Upper lobe of left lung (tissue), 6 donors: ENCODE data around the gene LSR. TPM values are rescaled to one million over a fixed set of nuclear protein-coding genes. Genes with fewer than 3 reads are reported as not detected.

Experiments used
- ATAC-seq, 2 donors: fragments of 200-7000 bp; cut with Tn5 transposase; one replicate each; pipeline ENCODE4 v1.9.1; 2022; ENCODE audit warnings: mild to moderate bottlenecking in 2 of 2, moderate library complexity in 2 of 2; ENCODE audit not compliant: low FRiP score in 2 of 2
- DNase-seq, 2 donors: peaks; one replicate each; pipeline ENCODE4 v3.0.0-alpha.2; 2019 to 2020
- H3K27ac ChIP-seq, 4 donors: fragments of 200-600 bp; sonication (generic); one replicate each; pipeline ENCODE4 v1.5.1; 2016 to 2019
- H3K27me3 ChIP-seq, 4 donors: fragments of 200-600 bp; sonication (generic); one replicate each; pipeline ENCODE4 v1.5.1; 2017 to 2019
- H3K36me3 ChIP-seq, 4 donors: fragments of 200-600 bp; sonication (generic); one replicate each; pipeline ENCODE4 v1.5.1; 2016 to 2019
- H3K4me1 ChIP-seq, 4 donors: fragments of 200-600 bp; sonication (generic); one replicate each; pipeline ENCODE4 v1.5.1; 2018 to 2019
- H3K4me3 ChIP-seq, 4 donors: fragments of 200-600 bp; sonication (generic); one replicate each; pipeline ENCODE4 v1.5.1; 2017 to 2019; ENCODE audit warnings: mild to moderate bottlenecking in 2 of 4, moderate library complexity in 1 of 4
- H3K9me3 ChIP-seq, 4 donors: fragments of 200-600 bp; sonication (generic); one replicate each; pipeline ENCODE4 v1.5.1; 2018 to 2019
- EP300 ChIP-seq, 4 donors: sonication (generic); formaldehyde crosslinking; IDR thresholded peaks; one replicate each; pipeline ENCODE4 v1.5.1; 2017; ENCODE audit warnings: antibody characterized with exemption in 4 of 4, control low read depth in 2 of 4
- POLR2A ChIP-seq, 4 donors: fragments of 450-650 bp; IDR thresholded peaks; one replicate each; pipeline ENCODE4 v1.5.1; 2016 to 2017; ENCODE audit warnings: antibody characterized with exemption in 4 of 4, mild to moderate bottlenecking in 2 of 4
- POLR2AphosphoS5 ChIP-seq, 2 donors: sonication (generic); formaldehyde crosslinking; IDR thresholded peaks; one replicate each; pipeline ENCODE4 v1.5.1; 2017; ENCODE audit warnings: antibody characterized with exemption in 2 of 2
- WGBS, 2 donors: methylation state at CpG; one replicate each; pipeline ENCODE4 v1.1.5; 2017 to 2018; 5-methylcytosine and 5-hydroxymethylcytosine counted together
- total RNA-seq, 6 donors: library from RNA; depleted of rRNA in 4 of 6; stranded (reverse); fragments of >200 nt in 4 of 6; gene quantifications; one replicate each; pipeline versions ENCODE4 v1.1.0 to v1.2.1, GENCODE V29; 2016 to 2021
- TF ChIP-seq, protein P1 (sequence below), 6 experiments: fragments of 450-650 bp in 4 of 6; fragments of 200-600 bp in 2 of 6; sonication (generic) in 2 of 6; IDR thresholded peaks; one replicate each; pipeline ENCODE4 v1.5.1; 2016 to 2019; ENCODE audit warnings: antibody characterized with exemption in 6 of 6
- donor health status: DM: no; HTN: no; CAD: no; lungs with moderate emphysema.
- donor health status: DM: no; HTN: yes; CAD: no; lungs with severe emphysema.

Gene LSR
- total RNA-seq, 6 donors from 2014 or later: 54.5 to 151 (median 76.5) TPM

DNA sequence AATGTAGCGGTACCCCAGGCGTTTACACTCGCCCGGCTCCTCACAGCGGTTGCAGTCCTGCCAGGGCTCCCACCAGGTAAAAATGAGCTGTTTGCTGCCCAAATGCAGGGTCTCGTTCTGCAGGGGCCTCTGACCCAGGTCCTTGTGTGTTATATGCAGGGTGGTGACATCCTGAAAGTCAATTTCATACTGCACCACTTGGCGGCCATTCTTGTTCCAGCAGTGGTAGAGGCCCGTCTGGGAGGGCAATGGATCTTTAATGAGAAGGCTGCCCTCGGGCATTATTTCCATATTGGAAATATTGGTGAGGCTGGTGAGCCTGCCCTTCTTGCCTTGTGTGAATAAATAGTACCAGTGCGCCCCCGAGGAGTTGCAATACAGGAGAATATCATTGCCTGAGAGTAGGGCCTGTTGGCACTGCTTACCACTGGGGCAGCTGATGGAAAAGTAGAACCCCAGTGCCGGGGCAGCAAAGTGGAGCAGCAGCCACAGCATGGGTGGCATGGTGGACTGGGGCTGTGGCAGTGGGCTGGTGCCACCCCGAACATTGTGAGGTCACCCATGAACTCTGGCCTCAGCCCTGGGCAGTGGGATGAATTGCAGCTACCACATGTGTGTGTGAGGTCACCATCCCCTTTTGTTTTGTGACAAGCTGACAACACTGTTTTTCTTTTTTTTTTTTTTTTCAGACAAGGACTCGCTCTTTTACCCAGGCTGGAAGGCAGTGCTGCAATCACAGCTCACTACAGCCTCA is 20.4 kb upstream of the LSR start, which contains the start of gene FAM187B:
Gene FAM187B, minus strand, starts transcription at position 563 of the 754 bp plus-strand sequence. Its CDS starts 59 bp downstream, at position 504.
- Histone ChIP-seq H3K4me1 (peaks cover 0 to 11% (median 7%) of the 10 kb centered on the region in 4 donors), H3K4me3 (no peak within 1 kb of the TSS), H3K36me3 (no peaks in the 10 kb centered on the region), H3K27me3 (no peaks in the 10 kb centered on the region), H3K27ac (no peak within 1 kb of the TSS), H3K9me3 (no peaks in the 10 kb centered on the region)
- TF ChIP-seq EP300 (IDR thresholded peaks at IDR 0.05): no peak
- no peak for TF ChIP-seq POLR2AphosphoS5 (IDR thresholded peaks at IDR 0.05)
- TF ChIP-seq POLR2A (IDR thresholded peaks at IDR 0.05): no peak
- TF ChIP-seq, protein P1, sequence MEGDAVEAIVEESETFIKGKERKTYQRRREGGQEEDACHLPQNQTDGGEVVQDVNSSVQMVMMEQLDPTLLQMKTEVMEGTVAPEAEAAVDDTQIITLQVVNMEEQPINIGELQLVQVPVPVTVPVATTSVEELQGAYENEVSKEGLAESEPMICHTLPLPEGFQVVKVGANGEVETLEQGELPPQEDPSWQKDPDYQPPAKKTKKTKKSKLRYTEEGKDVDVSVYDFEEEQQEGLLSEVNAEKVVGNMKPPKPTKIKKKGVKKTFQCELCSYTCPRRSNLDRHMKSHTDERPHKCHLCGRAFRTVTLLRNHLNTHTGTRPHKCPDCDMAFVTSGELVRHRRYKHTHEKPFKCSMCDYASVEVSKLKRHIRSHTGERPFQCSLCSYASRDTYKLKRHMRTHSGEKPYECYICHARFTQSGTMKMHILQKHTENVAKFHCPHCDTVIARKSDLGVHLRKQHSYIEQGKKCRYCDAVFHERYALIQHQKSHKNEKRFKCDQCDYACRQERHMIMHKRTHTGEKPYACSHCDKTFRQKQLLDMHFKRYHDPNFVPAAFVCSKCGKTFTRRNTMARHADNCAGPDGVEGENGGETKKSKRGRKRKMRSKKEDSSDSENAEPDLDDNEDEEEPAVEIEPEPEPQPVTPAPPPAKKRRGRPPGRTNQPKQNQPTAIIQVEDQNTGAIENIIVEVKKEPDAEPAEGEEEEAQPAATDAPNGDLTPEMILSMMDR (IDR thresholded peaks at IDR 0.05): no peak
- WGBS, 2 donors: 92 to 94% methylated on average over 13 to 14 of the region's 14 CpGs
- ATAC-seq (no peak), DNase-seq (no peak)

DNA sequence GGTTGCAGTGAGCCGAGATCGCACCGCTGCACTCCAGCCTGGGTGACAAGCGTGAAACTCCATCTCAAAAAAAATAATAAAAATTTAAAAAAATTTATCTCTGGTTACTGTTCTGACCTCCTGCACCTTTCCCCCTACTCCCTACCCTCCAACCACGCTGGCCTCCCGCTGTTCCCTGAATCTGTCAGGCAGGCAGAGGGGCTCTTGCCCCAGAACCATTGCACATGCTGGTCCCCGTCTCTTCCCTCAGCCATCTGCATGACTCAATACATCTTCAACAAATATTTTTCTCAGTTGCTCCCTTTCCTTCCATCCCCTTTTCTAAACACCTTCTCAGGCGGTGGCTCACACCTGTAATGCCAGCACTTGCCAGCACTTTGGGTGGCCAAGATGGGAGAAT is 19.2 kb upstream of the LSR start:
- Histone ChIP-seq H3K9me3 (no peaks in the 10 kb centered on the region), H3K4me1 (peaks cover 0 to 5% (median 4%) of the 10 kb centered on the region in 4 donors), H3K36me3 (no peaks in the 10 kb centered on the region), H3K27me3 (no peaks in the 10 kb centered on the region), H3K4me3 (no peak overlapping the region), H3K27ac (no peak overlapping the region)
- WGBS, 2 donors: 92 to 95% methylated on average over 8 of the region's 8 CpGs
- TF ChIP-seq POLR2A (IDR thresholded peaks at IDR 0.05): no peak
- TF ChIP-seq, protein P1 (IDR thresholded peaks at IDR 0.05): no peak
- no peak for TF ChIP-seq EP300 (IDR thresholded peaks at IDR 0.05)
- no peak for TF ChIP-seq POLR2AphosphoS5 (IDR thresholded peaks at IDR 0.05)
- ATAC-seq (no peak), DNase-seq (no peak)

DNA sequence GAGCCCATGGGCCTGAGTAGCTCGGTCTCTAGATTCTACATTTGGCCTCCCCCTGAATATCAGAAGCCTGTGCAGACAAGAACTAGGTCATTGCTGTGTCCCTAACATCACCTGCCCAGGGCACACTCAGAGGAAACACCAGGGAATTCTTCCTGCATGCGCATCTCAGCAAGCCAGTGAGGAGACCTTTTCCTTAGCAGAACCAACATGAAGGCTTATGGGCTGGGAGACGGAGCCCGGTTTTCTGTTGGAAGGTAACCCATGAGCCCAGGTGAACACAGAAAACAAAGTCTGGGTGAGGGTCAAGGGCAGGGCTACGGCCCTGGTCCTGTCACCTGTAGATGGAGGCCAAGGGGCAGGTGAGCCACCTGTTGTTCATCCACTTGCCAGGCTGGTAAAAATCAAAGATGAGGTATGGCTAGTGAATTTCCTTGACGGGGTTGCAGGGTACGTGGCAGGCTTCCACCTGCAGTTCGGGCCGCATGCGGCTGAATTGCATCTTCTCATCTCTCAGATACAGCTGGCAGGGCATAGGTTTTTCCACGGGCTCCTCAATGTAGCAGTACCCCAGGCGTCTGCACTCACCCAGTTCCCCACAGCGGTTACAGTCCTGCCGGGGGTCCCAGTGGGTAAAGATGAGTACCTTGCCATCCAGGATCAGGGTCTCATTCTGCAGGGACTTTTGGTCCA is 16.7 kb upstream of the LSR start:
- 83 to 88% methylated on average over 8 to 11 of the region's 14 CpGs for WGBS, 2 donors

DNA sequence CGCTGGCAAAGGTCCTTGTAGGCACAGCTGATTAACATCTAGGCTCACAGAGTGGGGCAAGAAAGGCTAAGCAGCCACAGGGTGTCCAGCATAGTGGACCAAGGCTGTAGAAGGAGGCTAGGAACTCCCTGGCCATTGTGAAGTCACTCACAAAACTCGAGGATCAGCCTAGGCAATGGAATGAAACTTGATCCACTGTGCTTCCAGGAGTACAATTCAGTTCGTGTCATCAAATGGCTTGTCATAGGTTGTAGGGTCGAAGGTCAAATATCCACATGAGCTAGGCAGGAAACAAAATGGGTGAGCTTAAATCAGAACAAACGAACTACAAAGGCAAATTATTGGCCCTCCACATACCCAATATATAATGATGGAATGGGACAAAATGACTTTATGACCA is 15.9 kb upstream of the LSR start:
- H3K27ac ChIP-seq: no peak overlapping the region
- 74% methylated on average over 5 of the region's 5 CpGs for WGBS, 2 donors
- no peaks in the 10 kb centered on the region for H3K36me3 ChIP-seq
- no peaks in the 10 kb centered on the region for H3K9me3 ChIP-seq
- ATAC-seq (no peak), DNase-seq (no peak)
- no peaks in the 10 kb centered on the region for H3K4me1 ChIP-seq
- no peak for TF ChIP-seq EP300 (IDR thresholded peaks at IDR 0.05)
- no peak for TF ChIP-seq POLR2A (IDR thresholded peaks at IDR 0.05)
- TF ChIP-seq, protein P1 (IDR thresholded peaks at IDR 0.05): no peak
- no peak for TF ChIP-seq POLR2AphosphoS5 (IDR thresholded peaks at IDR 0.05)
- H3K27me3 ChIP-seq: no peaks in the 10 kb centered on the region
- H3K4me3 ChIP-seq: no peak overlapping the region

More for the DNA sequence above, 16.7 kb upstream of the LSR start:
- Histone ChIP-seq H3K27ac (no peak overlapping the region), H3K4me3 (no peak overlapping the region), H3K9me3 (no peaks in the 10 kb centered on the region), H3K27me3 (no peaks in the 10 kb centered on the region), H3K4me1 (no peaks in the 10 kb centered on the region), H3K36me3 (no peaks in the 10 kb centered on the region)
- DNase-seq: no peak
- no peak for ATAC-seq
- TF ChIP-seq POLR2AphosphoS5 (IDR thresholded peaks at IDR 0.05) (no peak), POLR2A (IDR thresholded peaks at IDR 0.05) (no peak), EP300 (IDR thresholded peaks at IDR 0.05) (no peak)
- TF ChIP-seq, protein P1 (IDR thresholded peaks at IDR 0.05): no peak
